ENCODE results near the gene ADRB1. TPM values are rescaled to one million over a fixed set of nuclear protein-coding genes. Genes with fewer than 3 reads are reported as not detected.

ADRB1 gene
- total RNA-seq, 1 donor, result not detected

GRCh38 chr10:114030140-114030539, 13.5 kb upstream of the ADRB1 start:
- DNase-seq (ENCODE audit: low read depth), result no peak
- TF ChIP-seq CTCF (IDR thresholded peaks at IDR 0.05; ENCODE audit: insufficient read depth, low read length), result no peak
- no peak overlapping the region for H3K4me3 ChIP-seq (ENCODE audit: low read depth, low read length)

- DNase-seq (ENCODE audit: low read depth), result no peak
- TF ChIP-seq CTCF (IDR thresholded peaks at IDR 0.05; ENCODE audit: insufficient read depth, low read length), result no peak
- no peak overlapping the region for H3K4me3 ChIP-seq (ENCODE audit: low read depth, low read length)
These were observed 12.3 kb upstream of the ADRB1 start for GRCh38 chr10:114031073-114031972.

GRCh38 chr10:114033566-114033965, 10.1 kb upstream of the ADRB1 start:
- DNase-seq (ENCODE audit: low read depth), result no peak
- H3K4me3 ChIP-seq (ENCODE audit: low read depth, low read length), result no peak overlapping the region
- TF ChIP-seq CTCF (IDR thresholded peaks at IDR 0.05; ENCODE audit: insufficient read depth, low read length), result no peak

- DNase-seq (ENCODE audit: low read depth), result no peak
- no peak for TF ChIP-seq CTCF (IDR thresholded peaks at IDR 0.05; ENCODE audit: insufficient read depth, low read length)
- no peak overlapping the region for H3K4me3 ChIP-seq (ENCODE audit: low read depth, low read length)
These were observed 8.6 kb upstream of the ADRB1 start for GRCh38 chr10:114034923-114035645.

- no peak overlapping the region for H3K4me3 ChIP-seq (ENCODE audit: low read depth, low read length)
- no peak for DNase-seq (ENCODE audit: low read depth)
- TF ChIP-seq CTCF (IDR thresholded peaks at IDR 0.05; ENCODE audit: insufficient read depth, low read length), result no peak
These were observed 7.9 kb upstream of the ADRB1 start for GRCh38 chr10:114035791-114036190.

GRCh38 chr10:114038819-114039218, 4.8 kb upstream of the ADRB1 start:
- DNase-seq (ENCODE audit: low read depth), result no peak
- no peak overlapping the region for H3K4me3 ChIP-seq (ENCODE audit: low read depth, low read length)
- TF ChIP-seq CTCF (IDR thresholded peaks at IDR 0.05; ENCODE audit: insufficient read depth, low read length), result no peak

Data from fibroblast of the aortic adventitia (primary cell).